NOMO-1 treated with DMSO at 0.1 percent for 48 hours (cell line): ENCODE data around the gene AQP3.
"Not testable (repeated sequence)": the region's sequence is repeated elsewhere in the genome, so short reads cannot be mapped to it uniquely, and the experiment has no call there.

Experiments used
- DNase-seq: peaks from one replicate; lab custom pipeline; 2025; ENCODE audit not compliant: unreplicated experiment; lab: John Stamatoyannopoulos, UW

Gene AQP3

DNA sequence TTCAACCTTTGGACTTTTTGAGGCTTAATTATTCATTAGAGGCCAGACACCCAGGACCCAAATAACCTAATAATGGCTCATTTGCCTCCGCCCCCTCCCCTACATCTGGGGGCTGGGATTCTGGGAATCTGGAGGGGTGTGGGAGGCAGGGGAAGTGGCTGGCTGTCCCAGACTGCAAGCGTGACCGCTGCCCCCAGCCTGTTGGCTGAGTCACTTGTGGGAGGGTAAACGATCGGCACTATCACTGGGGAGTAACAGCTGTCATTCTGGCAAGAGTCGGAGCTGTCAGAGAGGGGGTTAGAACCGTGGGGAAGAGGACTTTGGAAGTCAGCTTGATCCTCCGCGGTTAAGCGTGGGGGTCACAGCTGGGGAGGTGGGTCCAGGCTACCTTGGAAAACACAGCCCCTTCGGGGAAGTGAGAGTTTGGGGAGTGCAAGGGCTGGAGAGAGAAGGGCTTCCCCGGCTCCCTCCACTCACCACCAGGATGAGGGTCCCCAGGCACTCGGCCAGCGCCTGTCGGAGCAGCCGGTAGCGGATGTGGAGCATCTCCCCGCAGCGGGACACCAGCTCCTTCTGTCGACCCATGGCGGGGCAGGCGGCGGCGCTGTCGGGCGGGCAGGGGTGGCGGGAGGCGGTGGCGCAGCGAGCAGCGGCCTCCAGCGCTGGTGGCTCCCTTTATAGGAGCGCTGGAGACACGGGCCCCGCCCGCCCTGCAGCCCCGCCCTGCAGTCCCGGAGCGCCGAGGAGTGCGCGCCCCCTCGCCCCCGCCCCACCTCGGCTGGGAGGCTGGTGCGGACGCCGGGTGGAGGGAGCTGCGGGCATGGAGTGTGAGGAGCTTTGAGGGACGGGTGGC is at the start of gene AQP3:
Gene AQP3, minus strand, starts transcription at position 648 of the 853 bp plus-strand sequence. Its CDS starts 63 bp downstream, at position 585.
- DNase-seq = peak; percentile 62

DNA sequence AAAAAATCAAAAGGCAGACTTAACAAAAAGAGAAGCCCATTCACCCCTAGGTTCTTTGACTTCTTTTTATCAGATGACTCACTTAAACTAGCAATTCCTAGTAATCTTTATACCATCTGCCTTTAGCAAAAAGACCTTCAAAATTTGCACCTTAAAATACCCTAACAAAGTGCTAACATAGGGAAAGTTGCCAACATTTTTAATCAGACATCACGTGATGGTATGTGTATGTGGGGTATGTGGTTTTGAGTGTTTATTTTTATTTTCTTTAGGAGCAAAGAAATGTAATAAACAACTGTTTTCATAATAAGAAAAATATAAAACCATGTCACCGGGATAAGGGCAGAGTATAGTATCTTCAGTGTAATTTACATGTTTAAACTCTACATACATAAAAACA is 46.4 kb upstream of the AQP3 start:
- not testable (repeated sequence) for DNase-seq

DNA sequence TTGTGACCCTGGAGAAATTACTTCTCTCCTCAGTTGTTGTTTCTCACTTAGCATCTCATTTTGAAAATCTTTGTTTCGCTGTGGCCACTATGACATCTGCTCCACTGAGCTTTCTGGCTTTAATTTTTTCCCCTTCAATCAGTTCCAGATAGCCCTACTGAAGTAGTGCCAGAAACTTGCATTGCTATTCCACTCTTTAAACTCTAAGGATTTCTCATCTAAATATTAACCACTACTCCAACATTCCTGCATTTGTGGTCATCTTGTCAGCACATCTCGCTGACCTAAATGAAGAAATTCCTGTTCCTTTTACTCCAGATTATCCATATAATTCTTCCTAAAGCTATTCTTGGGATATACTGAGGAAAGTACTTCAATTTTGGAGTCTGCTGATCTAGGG is 41.7 kb upstream of the AQP3 start:
- no peak for DNase-seq

DNA sequence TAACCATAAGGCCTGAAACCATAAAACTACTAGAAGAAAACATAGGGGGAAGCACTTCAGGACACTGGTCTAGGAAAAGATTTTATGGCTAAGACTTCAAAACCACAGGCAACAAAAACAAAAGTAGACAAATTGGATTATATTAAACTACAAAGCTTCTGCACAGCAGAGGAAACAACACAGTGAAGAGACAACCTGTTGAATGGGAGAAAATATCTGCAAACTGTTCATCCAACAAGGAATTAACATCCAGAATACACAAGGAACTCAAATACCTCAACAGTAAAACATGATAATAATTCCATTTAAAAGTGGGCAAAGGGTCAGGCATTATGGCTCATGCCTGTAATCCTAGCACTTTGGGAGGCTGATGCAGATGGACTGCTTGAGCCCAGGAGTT is 37.9 kb upstream of the AQP3 start:
- DNase-seq = not testable (repeated sequence)

DNA sequence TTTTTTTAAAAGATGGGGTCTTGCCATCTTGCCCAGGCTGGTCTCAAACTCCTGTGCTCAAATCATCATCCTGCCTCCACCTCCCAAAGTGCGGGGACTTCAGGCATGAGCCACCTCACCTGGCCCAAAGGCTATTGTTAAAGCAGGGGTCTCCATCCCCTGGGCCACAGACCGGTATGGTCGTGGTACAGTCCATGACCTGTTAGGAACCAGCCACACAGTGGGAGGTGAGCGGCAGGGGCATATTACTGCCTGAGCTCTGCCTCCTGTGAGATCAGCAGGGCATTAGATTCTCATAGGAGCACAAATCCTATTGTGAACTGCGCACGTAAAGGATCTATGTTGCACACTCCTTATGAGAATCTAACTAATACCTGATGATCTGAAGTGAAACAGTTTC is 33.6 kb upstream of the AQP3 start:
- DNase-seq = no peak

DNA sequence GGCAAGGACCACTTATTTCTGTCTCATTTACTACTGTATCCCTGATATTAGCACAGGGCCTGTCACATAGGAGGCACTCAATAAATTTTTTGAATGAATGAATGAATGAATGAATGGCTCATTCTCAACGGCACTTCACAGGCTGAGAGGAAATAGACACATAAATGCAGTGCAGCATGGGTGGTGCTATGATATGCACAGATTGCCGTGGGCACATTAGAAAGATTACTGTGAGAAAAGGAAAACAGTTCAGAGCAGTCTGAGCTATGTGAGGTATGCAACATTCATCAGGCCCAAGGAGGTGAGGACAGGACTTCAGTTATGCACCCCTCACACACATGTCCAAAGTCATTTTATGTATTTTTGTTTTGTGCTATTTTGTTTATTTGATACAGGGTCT is 32.7 kb upstream of the AQP3 start:
- no peak for DNase-seq

DNA sequence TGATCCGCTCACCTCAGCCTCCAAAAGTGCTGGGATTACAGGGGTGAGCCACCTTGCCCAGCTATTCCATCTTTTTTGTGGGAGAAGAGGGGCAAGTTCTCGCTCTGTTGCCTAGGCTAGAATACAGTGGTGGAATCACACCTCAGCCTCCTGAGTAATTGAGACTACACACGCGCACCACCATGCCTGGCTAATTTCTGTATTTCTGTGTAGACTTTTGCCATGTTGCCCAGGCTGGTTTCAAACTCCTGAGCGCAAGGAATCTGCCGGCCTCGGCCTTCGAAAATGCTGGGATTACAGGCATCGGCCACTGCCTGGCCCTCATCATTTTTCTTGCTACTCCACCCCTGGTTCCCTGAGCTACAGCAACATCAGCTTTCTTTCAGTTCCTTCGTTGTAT is 29.1 kb upstream of the AQP3 start:
- DNase-seq = no peak

DNA sequence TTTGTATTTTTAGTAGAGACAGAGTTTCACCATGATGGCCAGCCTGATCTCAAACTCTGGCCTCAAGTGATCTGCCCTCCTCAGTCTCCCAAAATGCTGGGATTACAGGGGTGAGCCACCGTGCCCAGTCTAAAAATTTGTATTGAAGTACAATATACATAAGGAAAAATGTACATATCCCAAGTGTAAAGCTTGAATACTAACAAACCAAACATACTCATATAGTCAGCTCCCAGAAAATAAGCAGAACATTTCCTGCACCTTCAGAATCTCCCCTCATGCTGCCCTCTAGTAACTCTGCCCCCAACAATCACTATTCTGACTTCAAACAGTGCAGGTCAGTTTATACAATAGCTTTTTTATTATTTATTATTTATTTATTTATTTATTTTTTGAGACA is 28.0 kb upstream of the AQP3 start:
- no peak for DNase-seq

DNA sequence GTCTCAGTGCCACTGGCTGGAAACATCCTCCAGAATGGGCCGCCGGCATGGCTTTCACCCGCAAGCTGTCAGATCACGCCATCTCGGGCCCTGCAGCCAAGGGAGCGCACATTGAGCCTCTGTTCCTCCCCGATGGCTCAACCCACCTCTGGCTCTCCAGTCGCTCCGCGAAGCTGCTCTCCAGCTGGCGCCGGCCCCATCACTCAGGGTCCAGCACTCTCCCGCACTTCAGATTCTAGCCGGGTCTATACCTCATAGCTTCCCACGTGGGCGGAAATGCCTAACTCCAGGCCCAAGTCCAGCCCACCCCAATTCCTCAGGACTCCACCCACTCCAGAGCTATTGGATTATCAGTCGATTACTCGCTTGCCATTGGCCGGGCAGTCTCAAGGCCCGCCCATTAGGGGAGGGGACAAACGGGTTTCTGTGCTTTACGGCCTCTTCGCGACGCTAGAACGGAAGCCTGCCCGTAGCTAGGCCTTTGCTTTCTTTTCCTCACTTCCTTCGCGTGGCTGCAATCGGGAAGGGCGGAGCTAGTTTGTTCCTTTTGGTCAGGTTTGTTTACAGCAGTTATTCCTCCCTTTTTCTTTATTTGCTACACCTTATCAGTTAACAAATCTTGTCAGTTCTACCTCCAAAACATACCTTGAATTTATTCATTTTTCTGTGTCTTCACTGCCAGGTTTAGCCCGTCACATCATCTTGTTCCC is 26.4 kb upstream of the AQP3 start, which contains the start of gene NOL6:
Gene NOL6, minus strand, starts transcription at position 282 of the 710 bp plus-strand sequence. Its CDS starts 82 bp downstream, at position 200.
- DNase-seq = peak; percentile 100

DNA sequence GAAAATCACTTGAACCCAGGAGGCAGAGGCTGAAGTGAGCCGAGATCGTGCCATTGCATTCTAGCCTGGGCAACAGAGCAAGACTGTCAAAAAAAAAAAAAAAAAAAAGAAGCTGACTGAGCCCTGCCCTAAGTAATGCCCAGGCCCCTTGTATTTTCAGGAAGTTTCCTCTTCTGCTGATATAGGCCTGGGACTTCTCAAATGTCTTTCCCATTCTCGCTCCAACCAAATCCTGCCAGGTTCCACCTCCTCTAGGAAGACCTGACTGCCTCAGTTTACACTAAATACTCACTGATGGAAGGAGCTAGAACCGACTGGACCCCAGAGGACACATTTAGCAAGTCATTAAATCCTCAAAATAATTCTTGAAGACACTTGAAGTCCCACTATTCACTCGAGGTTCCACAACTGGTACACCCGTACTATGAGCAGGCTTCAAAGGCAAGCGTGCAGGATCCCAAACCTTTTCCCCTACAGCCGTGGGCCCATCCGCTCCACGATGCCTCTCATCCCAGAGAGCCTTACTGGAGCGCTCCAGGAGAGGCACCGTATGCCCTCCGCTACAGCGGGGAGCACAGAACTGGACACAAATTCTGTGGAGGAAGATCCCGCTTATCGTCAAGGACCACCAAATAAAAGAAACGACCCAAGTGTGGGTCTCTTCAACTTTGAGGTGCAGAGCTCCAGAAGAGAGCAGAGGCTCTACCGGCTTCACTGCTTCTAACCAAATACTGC is 25.7 kb upstream of the AQP3 start:
- peak; percentile 11 for DNase-seq

DNA sequence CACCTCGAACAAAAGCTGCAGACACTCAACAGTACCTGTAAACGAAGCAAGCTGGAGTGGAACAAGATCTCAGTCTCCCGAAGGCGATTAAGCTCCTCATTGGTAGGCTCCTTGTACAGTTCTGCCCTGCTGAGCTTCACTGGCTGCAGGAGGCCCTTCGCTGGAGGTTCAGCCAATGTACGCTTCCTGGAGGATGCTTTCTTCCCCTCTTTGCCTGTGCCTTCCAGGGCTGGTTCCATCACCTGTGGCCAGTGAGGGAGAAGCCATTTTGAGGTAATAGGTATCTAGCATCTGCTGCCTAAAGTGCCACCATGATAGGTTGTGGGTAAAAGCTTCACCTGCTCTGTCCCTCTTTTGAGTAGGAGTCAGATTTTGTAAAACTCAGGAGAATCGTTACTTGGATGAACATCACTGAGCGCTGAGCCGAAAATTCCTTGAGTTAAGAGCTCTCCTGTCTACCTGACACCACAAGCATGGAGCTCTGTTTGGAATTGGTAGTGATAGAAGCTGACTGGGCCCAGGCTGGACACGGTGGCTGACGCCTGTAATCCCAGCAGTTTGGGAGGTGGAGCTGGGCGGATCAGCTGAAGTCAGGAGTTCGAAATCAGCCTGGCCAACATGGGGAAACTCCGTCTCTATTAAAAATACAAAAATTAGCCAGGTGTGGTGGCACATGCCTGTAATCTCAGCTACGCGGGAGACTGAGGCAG is 24.9 kb upstream of the AQP3 start:
- DNase-seq = no peak

DNA sequence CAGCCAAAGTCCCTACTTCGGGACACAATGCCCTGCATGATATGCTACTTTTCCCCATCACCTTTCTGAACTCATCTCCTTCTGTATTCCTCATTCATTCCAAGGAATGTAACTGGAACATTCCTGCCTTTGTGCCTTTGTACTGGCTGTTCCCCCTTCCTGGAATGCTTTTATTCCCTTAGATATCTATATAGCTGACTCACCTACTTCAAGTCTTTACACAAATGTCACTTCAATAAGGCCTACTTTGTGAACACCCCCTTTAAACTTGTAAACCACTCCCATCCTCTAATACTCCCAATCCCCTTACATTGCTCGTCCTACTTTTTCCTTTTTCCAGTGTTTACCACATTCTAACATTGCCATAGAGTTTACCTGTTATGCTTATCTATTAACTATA is 24.0 kb upstream of the AQP3 start:
- no peak for DNase-seq

DNA sequence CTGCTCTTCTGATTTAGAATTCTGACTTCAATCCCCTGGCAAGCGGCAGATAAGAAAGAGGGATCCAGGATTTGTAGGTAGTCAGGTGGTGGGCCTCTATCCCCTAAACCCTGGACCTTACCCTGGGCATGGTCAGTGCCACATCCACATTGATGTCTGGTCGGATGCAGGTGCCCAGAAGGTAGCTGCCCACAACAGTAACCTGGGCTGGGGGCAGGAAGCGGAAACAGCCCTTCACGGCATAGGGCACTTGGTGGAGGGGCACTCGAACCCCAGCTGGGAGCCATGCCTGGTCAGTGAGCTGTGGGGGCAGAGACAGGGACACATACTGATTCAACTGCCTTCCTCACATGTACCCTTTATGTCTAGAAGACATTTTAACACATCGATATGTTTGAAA is 22.5 kb upstream of the AQP3 start:
- no peak for DNase-seq

DNA sequence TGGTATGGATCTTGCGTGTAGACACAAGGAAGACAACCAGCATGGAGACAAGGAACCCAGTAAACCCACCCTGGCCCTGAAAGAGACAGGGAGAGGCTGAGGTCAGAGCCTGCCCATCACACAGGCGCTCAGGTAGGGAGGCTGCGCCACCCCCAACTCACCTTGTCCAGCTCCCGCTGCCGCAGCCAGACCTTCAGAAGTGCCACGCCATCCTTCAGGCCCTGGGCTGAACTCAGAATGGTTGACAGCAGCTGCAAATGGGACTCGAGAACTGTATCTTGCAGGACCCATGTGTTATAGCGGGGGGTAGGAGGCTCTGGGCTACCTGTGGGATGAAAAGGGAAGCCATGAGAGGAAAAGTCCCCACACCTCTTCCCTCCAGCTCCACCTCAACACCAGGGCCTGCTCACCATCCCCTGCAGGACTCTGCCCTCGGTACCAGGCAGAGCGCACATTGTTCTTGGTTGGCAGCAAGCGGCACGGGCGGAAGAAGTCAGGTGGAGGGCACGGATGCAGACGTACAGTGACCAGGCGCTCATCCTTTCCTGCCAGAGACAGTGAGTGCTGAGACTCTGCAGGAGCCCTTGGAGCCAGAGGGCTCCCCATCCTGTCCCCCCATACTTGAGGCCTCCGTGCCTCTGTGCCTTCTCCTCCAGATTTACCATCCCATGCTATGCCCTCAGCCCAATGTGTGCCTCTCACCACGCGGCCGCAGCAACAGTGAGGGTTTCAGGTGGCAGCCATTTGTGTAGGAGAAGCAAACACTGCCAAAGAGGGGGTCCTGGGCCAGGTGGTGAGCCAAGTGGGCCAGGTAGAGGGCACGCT is 21.6 kb upstream of the AQP3 start:
- DNase-seq = no peak

DNA sequence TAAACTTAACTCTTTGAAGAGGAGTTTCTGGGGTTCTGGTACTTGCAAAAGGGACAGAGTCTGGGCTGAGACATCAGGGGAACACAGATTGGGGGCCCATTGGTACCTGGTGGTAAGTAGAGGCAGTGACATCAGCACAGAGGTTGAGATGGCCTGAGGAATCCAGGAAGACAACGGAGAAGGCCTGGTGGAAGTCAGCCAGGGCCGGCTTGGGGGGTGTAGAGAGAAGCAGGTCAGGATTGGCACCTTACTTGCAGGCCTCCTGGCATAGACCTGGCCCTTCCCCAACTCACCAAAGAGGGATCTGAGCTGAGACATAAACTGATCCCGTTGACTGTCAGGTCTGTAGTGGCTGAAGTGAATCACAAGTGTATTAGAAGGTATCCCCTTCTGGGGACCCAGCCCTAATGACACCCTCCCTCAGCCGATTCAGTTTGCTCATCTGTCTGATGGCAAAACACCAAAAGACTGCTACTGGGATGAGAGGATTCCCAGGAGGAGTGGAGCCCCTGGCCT is 20.9 kb upstream of the AQP3 start:
- no peak for DNase-seq

DNA sequence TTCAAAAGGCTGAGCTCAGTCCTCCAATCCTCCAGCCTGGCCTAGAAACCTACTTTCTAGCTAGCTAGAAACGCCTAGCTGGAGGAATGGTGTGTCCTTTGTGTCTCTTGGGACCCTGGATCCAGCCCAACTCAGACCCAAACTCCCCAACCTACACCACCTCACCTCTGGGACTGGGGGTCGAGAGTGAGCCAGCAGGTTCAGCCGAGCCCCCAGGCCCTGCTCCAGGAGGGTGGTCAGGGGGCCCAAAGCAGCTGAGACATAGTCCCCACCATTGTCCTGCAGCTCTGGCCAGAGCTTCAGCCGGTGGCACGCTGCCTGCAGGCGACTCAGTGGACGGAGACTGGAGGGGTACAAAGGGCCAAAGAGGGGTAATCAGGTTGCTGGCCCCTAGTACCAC is 20.1 kb upstream of the AQP3 start:
- no peak for DNase-seq

DNA sequence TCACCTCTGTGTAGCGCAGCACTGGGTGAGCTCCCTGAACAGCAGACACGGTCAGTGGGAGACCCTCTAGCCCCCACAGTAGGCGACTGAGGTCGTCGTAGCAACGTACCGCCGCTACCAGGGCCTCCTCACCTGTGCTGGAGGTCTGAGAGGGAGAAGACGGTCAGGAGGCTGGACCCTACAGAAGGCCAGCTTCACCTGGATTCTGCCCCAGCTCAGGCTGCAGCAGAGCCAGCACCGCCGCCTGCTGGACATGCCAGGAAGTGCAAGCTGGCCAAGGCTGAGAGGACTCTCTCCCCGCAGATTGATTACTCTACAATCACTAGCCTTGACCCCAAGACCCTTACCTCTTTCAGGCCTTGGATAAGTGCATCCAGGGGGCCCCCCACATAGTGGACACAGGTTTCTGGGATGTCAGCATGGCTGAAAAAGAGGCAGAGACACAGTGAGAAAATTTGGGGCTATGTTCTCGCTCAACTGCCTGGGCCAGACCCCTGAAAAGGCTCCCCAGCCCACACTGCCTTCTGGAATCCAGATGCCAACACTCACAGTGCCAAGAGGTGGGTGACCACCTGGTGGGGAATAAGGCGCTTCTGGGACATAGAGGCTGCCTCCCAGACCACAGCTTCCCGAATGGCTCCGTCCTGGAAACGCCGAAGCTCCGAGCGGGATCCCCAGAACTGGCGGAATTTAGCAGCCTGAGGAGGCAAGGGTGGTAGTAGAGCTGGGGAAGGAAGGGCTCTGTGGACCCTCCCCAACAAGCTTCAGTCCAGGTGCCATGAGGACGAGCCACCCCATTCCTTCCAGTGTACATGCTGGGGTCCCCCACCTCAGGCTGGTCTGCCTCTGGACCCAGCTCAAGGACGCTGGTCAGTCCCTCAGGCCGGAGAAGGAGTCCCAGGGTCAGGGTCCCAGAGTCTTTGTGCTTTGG is 19.4 kb upstream of the AQP3 start:
- DNase-seq = peak; percentile 14

DNA sequence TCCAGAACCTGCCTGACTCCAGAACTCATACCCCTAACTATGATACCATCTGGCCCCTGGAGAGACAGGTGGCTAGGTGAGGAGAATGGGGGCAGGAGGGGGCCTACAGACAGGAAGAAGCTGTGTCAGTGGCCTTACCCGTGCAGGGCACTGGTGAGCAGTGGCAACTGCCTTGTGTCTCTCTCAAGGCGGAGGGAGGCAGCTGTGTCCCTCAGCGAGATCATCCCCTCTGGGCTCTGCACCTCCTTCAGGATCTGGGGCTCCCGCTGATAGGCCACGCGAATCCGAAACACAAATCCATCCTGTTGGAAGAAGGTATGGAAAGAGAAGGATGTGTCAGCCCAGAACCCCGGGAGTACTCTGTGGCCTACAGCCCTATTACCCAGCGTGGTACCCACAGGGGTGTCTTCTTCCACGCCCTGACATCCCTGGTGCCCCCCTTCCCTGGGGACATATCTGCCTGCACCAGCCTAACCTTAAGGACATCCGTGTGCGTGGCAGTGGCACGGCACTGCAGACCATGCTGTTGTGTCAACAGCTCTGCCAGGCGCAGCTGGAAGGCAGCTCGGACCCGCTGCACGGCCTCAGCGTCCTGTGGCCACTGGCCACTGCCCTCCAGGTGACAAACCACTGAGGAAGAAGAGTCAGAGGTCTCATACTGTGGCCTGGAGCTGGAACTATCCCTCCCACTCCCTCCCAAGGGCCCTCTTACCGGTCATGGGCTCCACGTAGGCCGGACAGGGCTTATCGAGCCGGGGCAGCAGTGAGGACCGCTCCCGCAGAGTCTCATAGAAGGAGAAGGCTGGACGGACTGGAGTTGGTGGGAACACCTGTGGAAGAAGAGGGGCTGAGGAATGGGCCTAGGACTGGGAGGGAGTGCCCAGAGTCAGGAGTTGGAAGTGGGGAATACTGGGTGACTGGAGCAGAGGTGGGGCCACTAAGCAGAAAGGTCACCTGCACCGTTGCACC is 18.5 kb upstream of the AQP3 start:
- no peak for DNase-seq
